Measurements from ENCODE around the gene STIM2.

Gene STIM2

GRCh38 chr4:26900765-26901164 is 40.1 kb downstream of the STIM2 start:
- DNase-seq (ENCODE audit: low spot score) = no peak

- DNase-seq (ENCODE audit: low spot score) = no peak
Measured at GRCh38 chr4:26905172-26905571, 44.5 kb downstream of the STIM2 start.

- DNase-seq (ENCODE audit: low spot score) = no peak
Measured at GRCh38 chr4:26907731-26908599, 47.3 kb downstream of the STIM2 start.

- no peak for DNase-seq (ENCODE audit: low spot score)
Measured at GRCh38 chr4:26909369-26909768, 48.7 kb downstream of the STIM2 start.

GRCh38 chr4:26911254-26911653 is 50.6 kb downstream of the STIM2 start:
- no peak for DNase-seq (ENCODE audit: low spot score)

- no peak for DNase-seq (ENCODE audit: low spot score)
Measured at GRCh38 chr4:26912069-26912468, 51.4 kb downstream of the STIM2 start.

GRCh38 chr4:26912810-26913209 is 52.2 kb downstream of the STIM2 start:
- DNase-seq (ENCODE audit: low spot score) = no peak

GRCh38 chr4:26916195-26916594 is 55.6 kb downstream of the STIM2 start:
- peak; percentile 15 for DNase-seq (ENCODE audit: low spot score)

- DNase-seq (ENCODE audit: low spot score) = no peak
Measured at GRCh38 chr4:26930964-26931363, 70.3 kb downstream of the STIM2 start.

GRCh38 chr4:26931451-26931850 is 70.8 kb downstream of the STIM2 start:
- DNase-seq (ENCODE audit: low spot score) = no peak

- DNase-seq (ENCODE audit: low spot score) = no peak
Measured at GRCh38 chr4:26931966-26932365, 71.3 kb downstream of the STIM2 start.

- DNase-seq (ENCODE audit: low spot score) = no peak
Measured at GRCh38 chr4:26935397-26935796, 74.8 kb downstream of the STIM2 start.

- DNase-seq (ENCODE audit: low spot score) = peak; percentile 56
Measured at GRCh38 chr4:26936284-26937065, 75.8 kb downstream of the STIM2 start.

GRCh38 chr4:26937139-26937538 is 76.5 kb downstream of the STIM2 start:
- no peak for DNase-seq (ENCODE audit: low spot score)

- DNase-seq (ENCODE audit: low spot score) = no peak
Measured at GRCh38 chr4:26937567-26937966, 76.9 kb downstream of the STIM2 start.

- DNase-seq (ENCODE audit: low spot score) = no peak
Measured at GRCh38 chr4:26938516-26938915, 77.9 kb downstream of the STIM2 start.

- DNase-seq (ENCODE audit: low spot score) = no peak
Measured at GRCh38 chr4:26941951-26942350, 81.3 kb downstream of the STIM2 start.

GRCh38 chr4:26942871-26943270 is 82.2 kb downstream of the STIM2 start:
- DNase-seq (ENCODE audit: low spot score) = no peak

GRCh38 chr4:26943391-26943790 is 82.8 kb downstream of the STIM2 start:
- DNase-seq (ENCODE audit: low spot score) = no peak

GRCh38 chr4:26945794-26946193 is 85.2 kb downstream of the STIM2 start:
- no peak for DNase-seq (ENCODE audit: low spot score)

GRCh38 chr4:26947318-26947717 is 86.7 kb downstream of the STIM2 start:
- no peak for DNase-seq (ENCODE audit: low spot score)

GRCh38 chr4:26950446-26950845 is 89.8 kb downstream of the STIM2 start:
- no peak for DNase-seq (ENCODE audit: low spot score)

GRCh38 chr4:26952891-26953290 is 92.2 kb downstream of the STIM2 start:
- no peak for DNase-seq (ENCODE audit: low spot score)
